ENCODE data around the gene NKD2.

DNA sequence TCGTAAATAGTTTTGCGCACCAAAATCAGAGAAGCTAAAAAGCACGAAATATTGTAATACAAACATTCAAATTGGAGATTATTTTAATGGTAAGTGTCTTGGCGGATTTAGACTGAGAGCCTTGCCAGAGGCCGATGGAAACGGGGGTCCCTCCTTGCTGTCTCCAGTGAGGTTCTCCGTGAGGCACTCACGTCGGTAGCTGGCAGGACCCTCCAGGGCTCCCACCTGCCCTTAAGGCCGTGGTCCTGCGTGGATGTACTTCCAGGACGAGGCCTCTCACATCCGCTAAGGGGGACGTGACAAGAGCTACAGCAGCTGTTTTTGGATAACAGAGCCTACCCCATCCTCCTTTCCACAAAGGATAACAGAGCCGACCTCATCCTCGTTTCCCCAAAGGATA, 7.9 kb downstream of the NKD2 start:
- TF ChIP-seq, protein P1, sequence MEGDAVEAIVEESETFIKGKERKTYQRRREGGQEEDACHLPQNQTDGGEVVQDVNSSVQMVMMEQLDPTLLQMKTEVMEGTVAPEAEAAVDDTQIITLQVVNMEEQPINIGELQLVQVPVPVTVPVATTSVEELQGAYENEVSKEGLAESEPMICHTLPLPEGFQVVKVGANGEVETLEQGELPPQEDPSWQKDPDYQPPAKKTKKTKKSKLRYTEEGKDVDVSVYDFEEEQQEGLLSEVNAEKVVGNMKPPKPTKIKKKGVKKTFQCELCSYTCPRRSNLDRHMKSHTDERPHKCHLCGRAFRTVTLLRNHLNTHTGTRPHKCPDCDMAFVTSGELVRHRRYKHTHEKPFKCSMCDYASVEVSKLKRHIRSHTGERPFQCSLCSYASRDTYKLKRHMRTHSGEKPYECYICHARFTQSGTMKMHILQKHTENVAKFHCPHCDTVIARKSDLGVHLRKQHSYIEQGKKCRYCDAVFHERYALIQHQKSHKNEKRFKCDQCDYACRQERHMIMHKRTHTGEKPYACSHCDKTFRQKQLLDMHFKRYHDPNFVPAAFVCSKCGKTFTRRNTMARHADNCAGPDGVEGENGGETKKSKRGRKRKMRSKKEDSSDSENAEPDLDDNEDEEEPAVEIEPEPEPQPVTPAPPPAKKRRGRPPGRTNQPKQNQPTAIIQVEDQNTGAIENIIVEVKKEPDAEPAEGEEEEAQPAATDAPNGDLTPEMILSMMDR (IDR thresholded peaks at IDR 0.05), result no peak
- TF ChIP-seq POLR2A (IDR thresholded peaks at IDR 0.05), result no peak

Data from adrenal gland (tissue), 5 donors.